ENCODE results near the gene GTF2F1. TPM values are rescaled to one million over a fixed set of nuclear protein-coding genes. Genes with fewer than 3 reads are reported as not detected.

GTF2F1 gene
- 47.6 TPM for total RNA-seq

DNA sequence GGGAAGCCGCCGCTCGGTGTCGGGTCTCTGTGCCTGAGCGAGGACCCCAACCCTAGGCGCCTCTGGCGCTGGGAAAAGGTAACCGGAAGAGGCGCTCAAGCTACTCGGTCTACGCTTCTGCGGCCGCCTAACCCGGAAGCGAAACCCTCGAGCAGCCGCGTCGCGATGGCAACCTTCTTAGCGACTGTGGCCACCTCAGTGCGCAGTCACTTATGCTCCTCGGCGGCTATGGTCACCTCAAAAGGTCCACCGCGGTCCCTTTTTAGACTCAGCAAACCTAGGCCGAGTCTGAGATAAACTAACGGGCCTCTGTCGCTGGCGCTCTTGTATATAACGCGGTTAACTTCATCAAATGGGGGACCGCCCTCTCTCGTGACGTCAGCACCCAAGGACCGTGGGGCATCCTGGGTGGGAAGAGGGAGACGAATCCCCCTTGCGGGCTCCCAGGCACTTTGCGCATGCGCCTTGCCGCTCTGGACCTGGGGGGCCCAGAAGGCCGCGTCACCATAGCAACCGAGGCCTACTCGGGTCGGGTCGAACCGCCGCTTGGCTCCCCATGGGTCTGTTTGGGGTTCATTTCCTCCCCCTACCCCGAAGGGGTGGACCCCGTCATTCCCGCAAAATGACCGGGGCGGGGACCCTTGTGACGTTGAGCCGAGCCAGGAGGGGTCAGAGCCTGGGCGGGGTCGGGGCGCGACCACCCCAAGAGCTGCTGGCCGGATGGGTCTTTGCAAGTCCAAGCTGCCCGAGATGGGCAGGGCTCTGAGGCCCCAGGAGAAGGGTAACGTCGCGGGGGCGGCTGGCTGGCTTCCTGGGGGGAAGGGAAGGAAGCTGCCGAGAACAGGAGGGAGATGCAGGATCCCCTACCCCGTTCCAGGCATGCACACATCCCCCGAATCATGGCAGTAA lies at the start of gene GTF2F1:
GTF2F1 (minus strand) TSS at position 91 of the 909 bp plus-strand sequence. CDS start 169 bp downstream, outside the sequence.

GRCh38 chr19:6433663-6434062 lies 40.7 kb upstream of the GTF2F1 start, which contains the start of gene SLC25A41:
TSS of gene SLC25A41 (minus strand) at chr19:6433763. CDS start at chr19:6433693, 70 bp downstream.

DNA sequence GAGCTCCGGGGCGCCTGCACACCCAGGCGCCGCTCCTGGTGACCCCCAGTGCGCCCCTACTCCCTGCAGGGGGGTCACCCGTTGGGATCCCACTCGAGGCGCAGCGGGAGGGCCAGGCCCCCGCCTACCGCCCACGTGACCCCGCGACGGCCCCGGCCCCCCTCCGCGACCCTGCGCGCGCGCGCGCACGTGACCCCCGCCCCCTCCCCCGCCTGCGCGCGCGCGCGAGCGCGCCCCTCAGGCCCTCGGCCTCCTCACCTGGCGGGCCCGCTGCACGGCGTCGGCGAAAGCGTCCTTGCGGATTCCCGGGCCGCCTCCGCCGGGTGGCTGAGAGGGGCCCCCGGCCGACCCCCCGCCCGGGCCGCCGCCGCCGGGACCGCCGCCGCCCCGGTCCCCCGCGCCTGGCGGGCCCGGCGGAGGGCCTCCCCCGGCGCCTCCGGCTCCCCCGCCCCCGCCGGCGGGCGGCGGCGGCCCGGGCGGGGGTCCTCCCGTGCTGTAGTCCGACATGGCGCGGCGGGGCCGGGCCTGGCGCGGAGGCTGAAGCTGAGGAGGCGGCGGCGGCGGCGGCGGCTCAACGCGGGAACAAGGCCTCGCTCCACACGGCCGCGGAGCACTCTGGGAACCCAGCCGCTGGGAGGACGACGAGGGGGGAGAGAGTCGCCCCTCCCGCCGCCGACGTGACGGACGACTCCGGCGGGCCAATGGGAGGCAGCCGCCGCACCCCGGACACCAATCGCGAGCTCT lies 31.4 kb upstream of the GTF2F1 start, which contains the start of gene KHSRP:
KHSRP (minus strand) TSS at position 617 of the 744 bp plus-strand sequence; CDS start at position 507, 110 bp downstream.

DNA sequence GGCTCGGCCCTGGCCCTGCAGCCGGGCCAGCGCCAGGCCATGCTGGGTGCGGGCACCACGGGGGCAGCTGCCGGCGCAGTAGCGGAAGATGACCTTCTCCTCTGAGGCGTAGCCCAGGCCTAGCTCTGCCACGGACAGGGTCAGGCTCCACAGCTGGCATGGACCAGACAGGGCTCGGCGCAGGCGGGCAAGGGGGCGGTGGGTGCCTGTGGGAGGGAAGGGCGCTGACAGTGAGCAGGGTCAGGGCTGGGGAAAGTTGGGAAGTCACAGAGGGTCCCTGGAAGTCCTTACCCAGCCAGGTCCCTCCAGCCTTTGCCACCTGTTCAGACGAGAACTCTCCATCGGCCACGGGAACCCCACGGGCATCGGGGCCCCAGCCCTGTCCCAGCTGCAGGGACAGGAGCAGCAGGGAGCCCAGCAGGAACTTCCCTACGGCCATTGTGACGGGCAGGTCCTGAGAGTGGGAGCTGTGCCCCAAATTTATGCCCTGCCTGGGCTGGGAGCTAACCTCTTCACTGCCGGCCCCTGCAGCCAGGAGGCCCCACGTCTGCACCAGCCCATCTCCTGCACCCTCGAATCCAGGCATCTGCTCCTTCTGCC lies 17.5 kb downstream of the GTF2F1 start, which contains the start of gene PSPN:
PSPN (minus strand) TSS at position 523 of the 600 bp plus-strand sequence; CDS start at position 439, 84 bp downstream.

DNA sequence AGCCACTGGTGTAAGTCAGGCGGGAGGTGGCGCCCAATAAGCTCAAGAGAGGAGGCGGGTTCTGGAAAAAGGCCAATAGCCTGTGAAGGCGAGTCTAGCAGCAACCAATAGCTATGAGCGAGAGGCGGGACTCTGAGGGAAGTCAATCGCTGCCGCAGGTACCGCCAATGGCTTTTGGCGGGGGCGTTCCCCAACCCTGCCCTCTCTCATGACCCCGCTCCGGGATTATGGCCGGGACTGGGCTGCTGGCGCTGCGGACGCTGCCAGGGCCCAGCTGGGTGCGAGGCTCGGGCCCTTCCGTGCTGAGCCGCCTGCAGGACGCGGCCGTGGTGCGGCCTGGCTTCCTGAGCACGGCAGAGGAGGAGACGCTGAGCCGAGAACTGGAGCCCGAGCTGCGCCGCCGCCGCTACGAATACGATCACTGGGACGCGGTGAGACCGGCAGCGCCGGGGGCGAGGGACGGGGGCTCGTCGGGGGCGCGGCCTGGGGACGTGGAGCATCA lies 20.3 kb downstream of the GTF2F1 start, which contains the start of gene ALKBH7:
ALKBH7 (plus strand) TSS at position 201 of the 502 bp plus-strand sequence; CDS start at position 228, 27 bp downstream.

GRCh38 chr19:6333439-6333838 lies 59.5 kb downstream of the GTF2F1 start, which contains the start of gene ACER1:
TSS of gene ACER1 (minus strand) at chr19:6333612. CDS start at chr19:6333551, 61 bp downstream.

Other genes starting within 250 kb of the GTF2F1 start
- gene MLLT1, start 113.2 kb downstream of the GTF2F1 start, total RNA-seq, result 20.1 TPM
- gene ACER1, start 59.6 kb downstream of the GTF2F1 start, total RNA-seq, result not detected
- gene CLPP, start 31.6 kb downstream of the GTF2F1 start, total RNA-seq, result 33.7 TPM
- 57.5 TPM for gene ALKBH7, start 20.4 kb downstream of the GTF2F1 start, total RNA-seq
- 2.4 TPM for gene PSPN, start 17.2 kb downstream of the GTF2F1 start, total RNA-seq
- 167 TPM for gene KHSRP, start 31.6 kb upstream of the GTF2F1 start, total RNA-seq
- not detected for gene SLC25A41, start 40.6 kb upstream of the GTF2F1 start, total RNA-seq
- gene SLC25A23, start 66.6 kb upstream of the GTF2F1 start, total RNA-seq, result 82.0 TPM
- 5.9 TPM for gene CRB3, start 71.1 kb upstream of the GTF2F1 start, total RNA-seq
- 0.49 TPM for gene DENND1C, start 88.6 kb upstream of the GTF2F1 start, total RNA-seq
- gene TUBB4A, start 109.1 kb upstream of the GTF2F1 start, total RNA-seq, result 51.8 TPM
- 0.44 TPM for gene TNFSF9, start 137.9 kb upstream of the GTF2F1 start, total RNA-seq
- 1.8 TPM for gene CD70, start 198.0 kb upstream of the GTF2F1 start, total RNA-seq